IMR-90 (cell line): Measurements from ENCODE around the gene SBSN. TPM values are rescaled to one million over a fixed set of nuclear protein-coding genes. Genes with fewer than 3 reads are reported as not detected.

Experiments used
- ATAC-seq: fragments of 200-7000 bp; cut with Tn5 transposase; 2 replicates; pipeline ENCODE4 v1.9.1; 2020; ENCODE audit warnings: low read depth, mild to moderate bottlenecking, moderate library complexity
- BruUV-seq: library from RNA; stranded (reverse); fragments of 400-500 nt; replicated peaks from 2 replicates; lab custom pipeline; 2021; lab: Mats Ljungman, UMichigan
- CTCF ChIA-PET: fragments of 300-600 bp; formaldehyde crosslinking; extraction: SDS; loops from one replicate; lab custom pipeline; 2021; ENCODE audit warnings: antibody characterized with exemption; lab: Yijun Ruan, JAX
- POLR2A ChIA-PET: fragments of 300-600 bp; sonication (Branson Sonifier 250); formaldehyde crosslinking; loops from one replicate; lab custom pipeline; 2022; ENCODE audit warnings: antibody characterized with exemption; ENCODE audit not compliant: unreplicated experiment; lab: Charles Lee
- DNase-seq: peaks from one replicate; pipeline ENCODE4 v3.0.0; 2013
- H2AFZ ChIP-seq: replicated peaks from 2 replicates; pipeline ENCODE3; 2013; ENCODE audit warnings: low read length, mild to moderate bottlenecking; ENCODE audit not compliant: poor library complexity
- H2AK5ac ChIP-seq: 2 replicates; pipeline ENCODE4 v1.6.1; 2013; ENCODE audit warnings: low read depth, low read length, inconsistent platforms
- H2AK9ac ChIP-seq: replicated peaks from 2 replicates; pipeline ENCODE3; 2013; ENCODE audit warnings: mild to moderate bottlenecking, low read depth, low read length, moderate library complexity; ENCODE audit not compliant: poor library complexity
- H2BK120ac ChIP-seq: 2 replicates; pipeline ENCODE4 v1.6.1; 2013; ENCODE audit warnings: low read depth, low read length, inconsistent platforms
- H2BK15ac ChIP-seq: 3 replicates; pipeline ENCODE4 v1.6.1; 2013; ENCODE audit warnings: low read depth, low read length, inconsistent platforms
- H2BK20ac ChIP-seq: 2 replicates; pipeline ENCODE4 v1.6.1; 2013; ENCODE audit warnings: low read depth, mild to moderate bottlenecking, inconsistent platforms, low read length, moderate library complexity
- H2BK5ac ChIP-seq: 2 replicates; pipeline ENCODE4 v1.6.1; 2013; ENCODE audit warnings: mild to moderate bottlenecking, low read depth, low read length, inconsistent platforms; ENCODE audit not compliant: poor library complexity, severe bottlenecking
- H3K14ac ChIP-seq: replicated peaks from 2 replicates; pipeline ENCODE4 v1.6.1; 2013; ENCODE audit warnings: low read depth, low read length, inconsistent platforms
- H3K18ac ChIP-seq: 2 replicates; pipeline ENCODE4 v1.6.1; 2013; ENCODE audit warnings: low read depth, low read length, control low read depth
- H3K23ac ChIP-seq: 2 replicates; pipeline ENCODE4 v1.6.1; 2013; ENCODE audit warnings: low read depth, low read length, inconsistent platforms
- H3K27ac ChIP-seq: 2 replicates; pipeline ENCODE4 v1.5.1; 2013; ENCODE audit warnings: mild to moderate bottlenecking, control low read depth, low read length; ENCODE audit not compliant: insufficient read depth
- H3K27me3 ChIP-seq: 2 replicates; pipeline ENCODE4 v1.6.1; 2013; ENCODE audit warnings: low read length; ENCODE audit not compliant: control insufficient read depth, insufficient read depth
- H3K36me3 ChIP-seq: 2 replicates; pipeline ENCODE4 v1.6.1; 2013; ENCODE audit warnings: low read length, mixed read lengths; ENCODE audit not compliant: control insufficient read depth, insufficient read depth
- H3K4ac ChIP-seq: 2 replicates; pipeline ENCODE4 v1.6.1; 2013; ENCODE audit warnings: low read depth, low read length, inconsistent platforms
- H3K4me1 ChIP-seq: 2 replicates; pipeline ENCODE4 v1.6.1; 2013; ENCODE audit warnings: low read length, mixed read lengths; ENCODE audit not compliant: control insufficient read depth, insufficient read depth
- H3K4me2 ChIP-seq: 2 replicates; pipeline ENCODE4 v1.6.1; 2013; ENCODE audit warnings: low read depth, mild to moderate bottlenecking, control low read depth, low read length, moderate library complexity
- H3K4me3 ChIP-seq: 2 replicates; pipeline ENCODE4 v1.5.1; 2013; ENCODE audit warnings: low read depth, mild to moderate bottlenecking, control low read depth, low read length, moderate library complexity; ENCODE audit not compliant: insufficient read depth
- H3K56ac ChIP-seq: 2 replicates; pipeline ENCODE4 v1.6.1; 2013; ENCODE audit warnings: low read length, inconsistent platforms; ENCODE audit not compliant: insufficient read depth; ENCODE audit errors: extremely low read depth
- H3K79me1 ChIP-seq, 2 experiments: 2 replicates each; pipeline ENCODE4 v1.6.1; 2013; ENCODE audit warnings: low read length in 2 of 2, inconsistent platforms in 1 of 2, low read depth in 1 of 2
- H3K9ac ChIP-seq: 2 replicates; pipeline ENCODE4 v1.6.1; 2013; ENCODE audit warnings: low read depth, low read length, control low read depth
- H3K9me1 ChIP-seq: 2 replicates; pipeline ENCODE4 v1.6.1; 2013; ENCODE audit warnings: low read length, inconsistent platforms; ENCODE audit not compliant: insufficient read depth
- H3K9me3 ChIP-seq: 2 replicates; pipeline ENCODE4 v1.6.1; 2013; ENCODE audit warnings: low read length; ENCODE audit not compliant: control insufficient read depth, insufficient read depth
- H4K20me1 ChIP-seq: 2 replicates; pipeline ENCODE4 v1.6.1; 2013; ENCODE audit warnings: low read length, inconsistent platforms; ENCODE audit not compliant: insufficient read depth
- H4K5ac ChIP-seq: 2 replicates; pipeline ENCODE4 v1.6.1; 2013; ENCODE audit warnings: mild to moderate bottlenecking, low read depth, low read length, control low read depth
- H4K8ac ChIP-seq, 2 experiments: 2 replicates each; pipeline ENCODE4 v1.6.1; 2013; ENCODE audit warnings: low read depth in 2 of 2, low read length in 2 of 2, control low read depth in 1 of 2, inconsistent platforms in 1 of 2
- H4K91ac ChIP-seq: 2 replicates; pipeline ENCODE4 v1.6.1; 2013; ENCODE audit warnings: low read depth, low read length, inconsistent platforms; ENCODE audit not compliant: insufficient read depth
- BHLHE40 ChIP-seq: fragments of 150-350 bp; IDR thresholded peaks from 2 replicates; pipeline ENCODE4 v1.6.1; 2016; ENCODE audit warnings: mild to moderate bottlenecking, low read depth, low read length
- CEBPB ChIP-seq: IDR thresholded peaks from 2 replicates; pipeline ENCODE4 v1.6.1; 2012; ENCODE audit warnings: low read depth, low read length, improper control_type of control experiment
- CHD1 ChIP-seq: IDR thresholded peaks from 2 replicates; pipeline ENCODE4 v1.6.1; 2012; ENCODE audit warnings: low read depth, low read length, improper control_type of control experiment
- CTCF ChIP-seq: conservative IDR thresholded peaks from 2 replicates; pipeline ENCODE4 v1.5.1; 2012; ENCODE audit warnings: mild to moderate bottlenecking, low read depth, low read length, improper control_type of control experiment
- FOS ChIP-seq: fragments of 150-350 bp; IDR thresholded peaks from 2 replicates; pipeline ENCODE4 v1.6.1; 2016; ENCODE audit warnings: low read depth, low read length
- MAFK ChIP-seq: IDR thresholded peaks from 2 replicates; pipeline ENCODE4 v1.6.1; 2012; ENCODE audit warnings: low read depth, low read length, improper control_type of control experiment
- MAZ ChIP-seq: IDR thresholded peaks from 2 replicates; pipeline ENCODE4 v1.6.1; 2012; ENCODE audit warnings: low read depth, mild to moderate bottlenecking, low read length, improper control_type of control experiment, moderate library complexity, borderline replicate concordance
- MXI1 ChIP-seq: IDR thresholded peaks from 2 replicates; pipeline ENCODE4 v1.6.1; 2012; ENCODE audit warnings: low read depth, mild to moderate bottlenecking, low read length, moderate library complexity, borderline replicate concordance
- NFE2L2 ChIP-seq: fragments of 150-350 bp; IDR thresholded peaks from 2 replicates; pipeline ENCODE4 v1.6.1; 2016; ENCODE audit warnings: low read depth, mild to moderate bottlenecking, low read length
- POLR2A ChIP-seq: IDR thresholded peaks from 2 replicates; pipeline ENCODE4 v1.6.1; 2012; ENCODE audit warnings: mild to moderate bottlenecking, low read depth, low read length
- RAD21 ChIP-seq: IDR thresholded peaks from 2 replicates; pipeline ENCODE4 v1.6.1; 2012; ENCODE audit warnings: low read length, improper control_type of control experiment
- RCOR1 ChIP-seq: IDR thresholded peaks from 2 replicates; pipeline ENCODE4 v1.6.1; 2012; ENCODE audit warnings: mild to moderate bottlenecking, low read length, improper control_type of control experiment; ENCODE audit not compliant: insufficient replicate concordance
- RFX5 ChIP-seq: IDR thresholded peaks from 2 replicates; pipeline ENCODE4 v1.8.0; 2012; ENCODE audit warnings: low read depth, mild to moderate bottlenecking, low read length, moderate library complexity
- SMC3 ChIP-seq: fragments of 150-350 bp; IDR thresholded peaks from 2 replicates; pipeline ENCODE4 v1.6.1; 2016; ENCODE audit warnings: low read depth, mild to moderate bottlenecking, antibody characterized with exemption, low read length, moderate library complexity
- WGBS, 2 experiments: methylation state at CpG; one replicate each; pipeline versions ENCODE4 v1.1.5 to v1.1.7; 2013; ENCODE audit warnings: missing lambda C conversion rate in 2 of 2; ENCODE audit not compliant: insufficient read length in 1 of 2; ENCODE audit errors: extremely low coverage in 2 of 2; 5-methylcytosine and 5-hydroxymethylcytosine counted together
- dilution Hi-C: fragments of 300-500 bp; cut with HindIII; formaldehyde crosslinking; loops from one replicate; pipeline ENCODE4 v1.14.3; 2018; ENCODE audit warnings: low sequenced_read_pairs; ENCODE audit not compliant: unreplicated experiment
- in situ Hi-C: fragments of 300-500 bp; cut with MboI; formaldehyde crosslinking; loops from 3 replicates; pipeline ENCODE4 v1.14.3; 2019; ENCODE audit warnings: low sequenced_read_pairs, inconsistent platforms, mixed read lengths
- intact Hi-C: fragments of 100-400 bp; cut with micrococcal nuclease; formaldehyde crosslinking; loops from 2 replicates; pipeline ENCODE4 v1.10.0; 2022
- polyA plus RNA-seq, 3 experiments: library from polyadenylated mRNA; depleted of rRNA; stranded (reverse); fragments of >200 nt; gene quantifications; 2 replicates each; pipeline ENCODE4 v1.2.3, GENCODE V29; 2012; ENCODE audit warnings: low replicate concordance in 1 of 3
- total RNA-seq: library from RNA; depleted of rRNA; stranded (reverse); fragments of >200 nt; gene quantifications from 2 replicates; pipeline ENCODE4 v1.2.3, GENCODE V29; 2012
- TF ChIP-seq, protein P1 (sequence below): fragments of 150-350 bp; IDR thresholded peaks from 2 replicates; pipeline ENCODE4 v1.6.1; 2017; ENCODE audit warnings: mild to moderate bottlenecking, antibody characterized with exemption, low read length, low read depth
- TF ChIP-seq, protein P2 (sequence below): fragments of 150-350 bp; IDR thresholded peaks from 2 replicates; pipeline ENCODE4 v1.6.1; 2016; ENCODE audit warnings: low read depth, mild to moderate bottlenecking, low read length, moderate library complexity, borderline replicate concordance

Gene SBSN
- total and polyA plus RNA-seq, 2 of the 4 experiments (the other 2 are of a cell fraction) = 0.72 to 6.4 TPM

GRCh38 chr19:35542209-35542608, 14.1 kb upstream of the SBSN start:
- Histone ChIP-seq H4K91ac (no peak overlapping the region), H3K14ac (no peak overlapping the region), H3K4me2 (no peak overlapping the region), H3K9me3 (no peaks in the 10 kb centered on the region), H3K9me1 (peaks cover 9% of the 10 kb centered on the region; the same call in 1 of the 2 replicates), H2BK5ac (no peak overlapping the region), H3K4ac (no peak overlapping the region), H3K36me3 (peaks cover 4% of the 10 kb centered on the region; the same call in 1 of the 2 replicates), H3K56ac (no peak overlapping the region), H3K23ac (no peak overlapping the region; the same call in 1 of the 2 replicates), H2BK20ac (no peak overlapping the region), H4K20me1 (no peaks in the 10 kb centered on the region), H3K4me1 (peaks cover 8% of the 10 kb centered on the region), H3K4me3 (no peak overlapping the region), H4K8ac (no peak overlapping the region), H3K27ac (no peak overlapping the region), H4K5ac (no peak overlapping the region), H3K9ac (no peak overlapping the region), H3K18ac (no peak overlapping the region), H3K79me1 (peaks cover 26 to 43% of the 10 kb centered on the region in 2 experiments), H2BK15ac (no peak overlapping the region), H2AK9ac (no peak overlapping the region), H2BK120ac (no peak overlapping the region), H3K27me3 (no peaks in the 10 kb centered on the region), H2AK5ac (no peak overlapping the region), H2AFZ (no peak overlapping the region)
- intact Hi-C loops = no loop called here
- 100% methylated on average over 3 of the region's 11 CpGs; no CpG with 5 or more reads in 1 of the 2 experiments for WGBS, 2 experiments
- ATAC-seq = no peak
- no TSS peak for BruUV-seq
- no peak for DNase-seq
- dilution Hi-C loops = no loop called here
- POLR2A ChIA-PET = no interaction called here
- TF ChIP-seq, protein P1, sequence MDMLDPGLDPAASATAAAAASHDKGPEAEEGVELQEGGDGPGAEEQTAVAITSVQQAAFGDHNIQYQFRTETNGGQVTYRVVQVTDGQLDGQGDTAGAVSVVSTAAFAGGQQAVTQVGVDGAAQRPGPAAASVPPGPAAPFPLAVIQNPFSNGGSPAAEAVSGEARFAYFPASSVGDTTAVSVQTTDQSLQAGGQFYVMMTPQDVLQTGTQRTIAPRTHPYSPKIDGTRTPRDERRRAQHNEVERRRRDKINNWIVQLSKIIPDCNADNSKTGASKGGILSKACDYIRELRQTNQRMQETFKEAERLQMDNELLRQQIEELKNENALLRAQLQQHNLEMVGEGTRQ = no peak
- TF ChIP-seq RFX5 (no peak), MAFK (no peak), MAZ (no peak), POLR2A (no peak), SMC3 (no peak), RAD21 (no peak), FOS (no peak), MXI1 (no peak), CTCF (no peak), RCOR1 (no peak), BHLHE40 (no peak), CHD1 (no peak), CEBPB (no peak), NFE2L2 (no peak)
- TF ChIP-seq, protein P2, sequence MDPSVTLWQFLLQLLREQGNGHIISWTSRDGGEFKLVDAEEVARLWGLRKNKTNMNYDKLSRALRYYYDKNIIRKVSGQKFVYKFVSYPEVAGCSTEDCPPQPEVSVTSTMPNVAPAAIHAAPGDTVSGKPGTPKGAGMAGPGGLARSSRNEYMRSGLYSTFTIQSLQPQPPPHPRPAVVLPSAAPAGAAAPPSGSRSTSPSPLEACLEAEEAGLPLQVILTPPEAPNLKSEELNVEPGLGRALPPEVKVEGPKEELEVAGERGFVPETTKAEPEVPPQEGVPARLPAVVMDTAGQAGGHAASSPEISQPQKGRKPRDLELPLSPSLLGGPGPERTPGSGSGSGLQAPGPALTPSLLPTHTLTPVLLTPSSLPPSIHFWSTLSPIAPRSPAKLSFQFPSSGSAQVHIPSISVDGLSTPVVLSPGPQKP = no peak
- CTCF ChIA-PET = no interaction called here
- in situ Hi-C loops = no loop called here
